ENCODE data around the gene ANKRD27. TPM values are rescaled to one million over a fixed set of nuclear protein-coding genes. Genes with fewer than 3 reads are reported as not detected.
A peak's percentile ranks its signal among the peaks of the same experiment; 100 is the strongest.

ANKRD27 gene
- polyA plus RNA-seq, 1 of the 3 experiments (the other 2 are of a cell fraction), result 16.5 TPM

- TF ChIP-seq TEAD4 (IDR thresholded peaks at IDR 0.05; ENCODE audit: borderline replicate concordance, insufficient read depth) (no peak), TCF12 (IDR thresholded peaks at IDR 0.05) (no peak), NRF1 (IDR thresholded peaks at IDR 0.05; ENCODE audit: low read depth, low read length) (no peak), POLR2AphosphoS5 (IDR thresholded peaks at IDR 0.05; ENCODE audit: low read depth, low read length) (no peak), USF1 (IDR thresholded peaks at IDR 0.05; ENCODE audit: borderline replicate concordance, low read depth) (no peak), ELF1 (IDR thresholded peaks at IDR 0.05) (no peak), IRF3 (IDR thresholded peaks at IDR 0.05; ENCODE audit: low read depth, low read length) (no peak), MAX (IDR thresholded peaks at IDR 0.05; ENCODE audit: low read depth) (no peak), RCOR1 (IDR thresholded peaks at IDR 0.05; ENCODE audit: low read length) (no peak), CTCF (IDR thresholded peaks at IDR 0.05) (no peak), JUND (IDR thresholded peaks at IDR 0.05) (no peak)
- H2AFZ ChIP-seq (ENCODE audit: low read depth), result no peak overlapping the region
- no peak overlapping the region for H3K4me3 ChIP-seq (ENCODE audit: low read depth in 2 of 2, low read length in 1 of 2)
- peak; percentile 37 for DNase-seq
- peaks cover 0 to 11% of the 10 kb centered on the region in 2 experiments; a peak in 1 of 4 replicates for H3K4me1 ChIP-seq (ENCODE audit: control insufficient read depth in 1 of 2, insufficient read depth in 2 of 2, low read depth in 1 of 2, low read length in 1 of 2)
- H3K79me2 ChIP-seq (ENCODE audit: insufficient read depth), result no peaks in the 10 kb centered on the region
- H3K27ac ChIP-seq (ENCODE audit: low read depth in 2 of 2, low read length in 1 of 2), result no peak overlapping the region
- H3K27me3 ChIP-seq (ENCODE audit: insufficient read depth), result no peaks in the 10 kb centered on the region
- CTCF ChIA-PET, result interaction anchor here (0.6 to 1.4 kb wide), 2 partner anchors 30 to 91 kb away, joined by 3 to 7 read pairs; no protein-coding TSS in a partner anchor
- 93% methylated on average over 13 of the region's 14 CpGs for WGBS (ENCODE audit: low lambda C conversion rate)
- no peaks in the 10 kb centered on the region for H3K9me2 ChIP-seq
- no peak overlapping the region for H3K4me2 ChIP-seq
- H3K36me3 ChIP-seq (replicated peaks in 1 of 2; ENCODE audit: control insufficient read depth in 1 of 2, insufficient read depth in 2 of 2, low read length in 1 of 2), result peaks cover 11 to 13% of the 10 kb centered on the region in 2 experiments
- H3F3A ChIP-seq (replicated peaks; ENCODE audit: insufficient read depth), result no peaks in the 10 kb centered on the region
- H3K9me3 ChIP-seq, result no peaks in the 10 kb centered on the region
- no peaks in the 10 kb centered on the region for H4K20me1 ChIP-seq (ENCODE audit: insufficient read depth)
- H3K9ac ChIP-seq, result no peak overlapping the region
- POLR2A ChIA-PET, result no interaction called here
These were observed 44.6 kb downstream of the ANKRD27 start for GRCh38 chr19:32630338-32630737.

GRCh38 chr19:32627714-32628270 lies 47.2 kb downstream of the ANKRD27 start:
- Histone ChIP-seq H3K36me3 (replicated peaks in 1 of 2; ENCODE audit: control insufficient read depth in 1 of 2, insufficient read depth in 2 of 2, low read length in 1 of 2) (peaks cover 11 to 23% of the 10 kb centered on the region in 2 experiments), H3K27ac (ENCODE audit: low read depth in 2 of 2, low read length in 1 of 2) (peak overlapping the region in 1 of 2 experiments; percentile 71; a peak in 2 of 4 replicates), H3K4me1 (ENCODE audit: control insufficient read depth in 1 of 2, insufficient read depth in 2 of 2, low read depth in 1 of 2, low read length in 1 of 2) (peaks cover 0 to 11% of the 10 kb centered on the region in 2 experiments; a peak in 1 of 4 replicates), H3K9me3 (no peaks in the 10 kb centered on the region), H3K4me2 (no peak overlapping the region), H3K9ac (no peak overlapping the region), H3K4me3 (ENCODE audit: low read depth in 2 of 2, low read length in 1 of 2) (no peak overlapping the region), H3F3A (replicated peaks; ENCODE audit: insufficient read depth) (no peaks in the 10 kb centered on the region), H3K79me2 (ENCODE audit: insufficient read depth) (no peaks in the 10 kb centered on the region), H3K27me3 (ENCODE audit: insufficient read depth) (no peaks in the 10 kb centered on the region), H2AFZ (ENCODE audit: low read depth) (no peak overlapping the region), H3K9me2 (no peaks in the 10 kb centered on the region), H4K20me1 (ENCODE audit: insufficient read depth) (no peaks in the 10 kb centered on the region)
- TF ChIP-seq ELF1 (IDR thresholded peaks at IDR 0.05) (no peak), GATA2 (CRISPR knock-in tag; IDR thresholded peaks at IDR 0.05) (no peak), RXRA (IDR thresholded peaks at IDR 0.05; ENCODE audit: borderline replicate concordance, low read depth) (no peak), RAD21 (IDR thresholded peaks at IDR 0.05; ENCODE audit: low read length) (peak; percentile 50)
- 87% methylated on average over 6 of the region's 15 CpGs for WGBS (ENCODE audit: low lambda C conversion rate)
- peak; percentile 71 for DNase-seq
- CTCF ChIA-PET, result interaction anchor here (0.7 to 1.4 kb wide), 2 partner anchors 28 kb away, joined by 3 to 4 read pairs; no protein-coding TSS in a partner anchor
- POLR2A ChIA-PET, result interaction anchor here (0.6 kb wide), 1 partner anchor 343 kb away, joined by 3 read pairs; no protein-coding TSS in a partner anchor

Measured in SK-N-SH (cell line).